Mesenchymal stem cell (in vitro differentiated cells and primary cell): Measurements from ENCODE around the gene TRAF3IP1.

Experiments used
- DNase-seq: peaks from one replicate; pipeline ENCODE4 v3.0.0-alpha.2; 2013
- H2AFZ ChIP-seq: one replicate; pipeline ENCODE4 v1.6.1; 2013; ENCODE audit warnings: low read depth, mild to moderate bottlenecking, control low read depth, inconsistent platforms, low read length, moderate library complexity
- H2AK5ac ChIP-seq: 2 replicates; pipeline ENCODE4 v1.6.1; 2013; ENCODE audit warnings: low read length, moderate library complexity, mild to moderate bottlenecking, inconsistent platforms; ENCODE audit not compliant: severe bottlenecking
- H2BK120ac ChIP-seq: one replicate; pipeline ENCODE4 v1.6.1; 2013; ENCODE audit warnings: low read depth, mild to moderate bottlenecking, inconsistent platforms, low read length, moderate library complexity
- H2BK12ac ChIP-seq, 2 experiments: one replicate each; pipeline ENCODE4 v1.6.1; 2013; ENCODE audit warnings: inconsistent platforms in 2 of 2, low read length in 2 of 2, mild to moderate bottlenecking in 2 of 2, moderate library complexity in 2 of 2, control low read depth in 1 of 2
- H2BK15ac ChIP-seq: one replicate; pipeline ENCODE4 v1.6.1; 2013; ENCODE audit warnings: mild to moderate bottlenecking, low read depth, inconsistent platforms; ENCODE audit not compliant: poor library complexity, severe bottlenecking
- H2BK5ac ChIP-seq: 2 replicates; pipeline ENCODE4 v1.6.1; 2013; ENCODE audit warnings: low read depth, mild to moderate bottlenecking, low read length, control low read depth, inconsistent platforms; ENCODE audit not compliant: poor library complexity, severe bottlenecking
- H3K14ac ChIP-seq, 2 experiments: one replicate each; pipeline ENCODE4 v1.6.1; 2013; ENCODE audit warnings: inconsistent platforms in 2 of 2, low read length in 2 of 2, control low read depth in 1 of 2, mild to moderate bottlenecking in 1 of 2, moderate library complexity in 1 of 2
- H3K18ac ChIP-seq, 2 experiments: one replicate each; pipeline ENCODE4 v1.6.1; 2013; ENCODE audit warnings: inconsistent platforms in 2 of 2, low read length in 2 of 2, control low read depth in 1 of 2, low read depth in 1 of 2, mild to moderate bottlenecking in 1 of 2
- H3K23ac ChIP-seq, 2 experiments: one replicate each; pipeline ENCODE4 v1.6.1; 2013; ENCODE audit warnings: inconsistent platforms in 2 of 2, low read length in 2 of 2, mild to moderate bottlenecking in 2 of 2, moderate library complexity in 2 of 2, control low read depth in 1 of 2
- H3K27ac ChIP-seq: 2 replicates; pipeline ENCODE4 v1.5.1; 2013; ENCODE audit warnings: mild to moderate bottlenecking, moderate library complexity, low read length, control low read depth, inconsistent platforms; ENCODE audit not compliant: poor library complexity, severe bottlenecking
- H3K27me3 ChIP-seq, 2 experiments: 2 replicates each; pipeline versions ENCODE4 v1.6.1 to v1.7.0; 2013; ENCODE audit warnings: low read length in 2 of 2, mild to moderate bottlenecking in 2 of 2, moderate library complexity in 2 of 2, control low read depth in 1 of 2, inconsistent platforms in 1 of 2; ENCODE audit not compliant: control insufficient read depth in 1 of 2, insufficient read depth in 1 of 2
- H3K36me3 ChIP-seq, 2 experiments: 2 replicates each; pipeline versions ENCODE4 v1.6.1 to v1.7.0; 2013; ENCODE audit warnings: low read length in 2 of 2, control low read depth in 1 of 2, inconsistent platforms in 1 of 2, low read depth in 1 of 2, mild to moderate bottlenecking in 1 of 2; ENCODE audit not compliant: insufficient read depth in 2 of 2, control insufficient read depth in 1 of 2
- H3K4ac ChIP-seq, 2 experiments: one replicate each; pipeline ENCODE4 v1.6.1; 2013; ENCODE audit warnings: inconsistent platforms in 2 of 2, low read length in 2 of 2, mild to moderate bottlenecking in 2 of 2, moderate library complexity in 2 of 2, control low read depth in 1 of 2, low read depth in 1 of 2
- H3K4me1 ChIP-seq: 2 replicates; pipeline ENCODE4 v1.6.1; 2013; ENCODE audit warnings: low read depth, low read length, control low read depth; ENCODE audit not compliant: control insufficient read depth, insufficient read depth
- H3K4me2 ChIP-seq: 2 replicates; pipeline ENCODE4 v1.6.1; 2013; ENCODE audit warnings: low read length, mild to moderate bottlenecking, inconsistent platforms; ENCODE audit not compliant: poor library complexity, severe bottlenecking
- H3K4me3 ChIP-seq, 2 experiments: 2 replicates each; pipeline versions ENCODE4 v1.5.1 to v1.7.0; 2013; ENCODE audit warnings: low read length in 2 of 2, mild to moderate bottlenecking in 2 of 2, control low read depth in 1 of 2, low read depth in 1 of 2; ENCODE audit not compliant: insufficient read depth in 1 of 2
- H3K79me1 ChIP-seq: replicated peaks from 2 replicates; pipeline ENCODE4 v1.6.1; 2013; ENCODE audit warnings: mild to moderate bottlenecking, control low read depth, low read length, inconsistent platforms; ENCODE audit not compliant: poor library complexity, severe bottlenecking
- H3K9ac ChIP-seq: 2 replicates; pipeline ENCODE4 v1.7.0; 2013; ENCODE audit warnings: mild to moderate bottlenecking, low read length, moderate library complexity
- H3K9me3 ChIP-seq: 2 replicates; pipeline ENCODE4 v1.7.0; 2013; ENCODE audit warnings: mild to moderate bottlenecking, low read length; ENCODE audit not compliant: control insufficient read depth
- H4K8ac ChIP-seq: one replicate; pipeline ENCODE4 v1.6.1; 2013; ENCODE audit warnings: inconsistent platforms, mild to moderate bottlenecking, low read length, moderate library complexity
- H4K91ac ChIP-seq: one replicate; pipeline ENCODE4 v1.6.1; 2013; ENCODE audit warnings: mild to moderate bottlenecking, low read length, inconsistent platforms
- WGBS: methylation state at CpG from one replicate; pipeline ENCODE4 v1.1.7; 2013; ENCODE audit warnings: mixed read lengths; 5-methylcytosine and 5-hydroxymethylcytosine counted together

The TRAF3IP1 gene

GRCh38 chr2:238302751-238303150 lies 17.6 kb upstream of the TRAF3IP1 start:
- Histone ChIP-seq H2BK15ac (no peak overlapping the region), H2AK5ac (no peak overlapping the region), H3K4me2 (no peak overlapping the region), H3K14ac (no peak overlapping the region), H3K27me3 (peaks cover under 1 to 19% of the 10 kb centered on the region in 2 experiments), H2BK5ac (no peak overlapping the region), H3K27ac (no peak overlapping the region), H4K91ac (no peak overlapping the region), H3K18ac (no peak overlapping the region), H2BK12ac (no peak overlapping the region), H3K79me1 (no peaks in the 10 kb centered on the region), H3K9me3 (no peaks in the 10 kb centered on the region), H3K4me1 (peaks cover 7% of the 10 kb centered on the region), H3K36me3 (no peaks in the 10 kb centered on the region), H3K23ac (no peak overlapping the region), H3K4me3 (no peak overlapping the region), H2BK120ac (no peak overlapping the region), H4K8ac (no peak overlapping the region), H2AFZ (no peak overlapping the region), H3K9ac (no peak overlapping the region), H3K4ac (no peak overlapping the region)
- DNase-seq: no peak
- 84% methylated on average over 9 of the region's 9 CpGs for WGBS

GRCh38 chr2:238304116-238304515 lies 16.2 kb upstream of the TRAF3IP1 start:
- no peak overlapping the region for H2AK5ac ChIP-seq
- H4K8ac ChIP-seq: no peak overlapping the region
- H2BK15ac ChIP-seq: no peak overlapping the region
- H3K4me2 ChIP-seq: no peak overlapping the region
- no peak overlapping the region for H3K4ac ChIP-seq
- no peaks in the 10 kb centered on the region for H3K79me1 ChIP-seq
- H3K18ac ChIP-seq: no peak overlapping the region
- H3K36me3 ChIP-seq: no peaks in the 10 kb centered on the region
- H2BK120ac ChIP-seq: no peak overlapping the region
- H3K9ac ChIP-seq: no peak overlapping the region
- peaks cover 9 to 29% of the 10 kb centered on the region in 2 experiments for H3K27me3 ChIP-seq
- no peak overlapping the region for H4K91ac ChIP-seq
- no peak overlapping the region for H2AFZ ChIP-seq
- 87% methylated on average over 6 of the region's 6 CpGs for WGBS
- no peak for DNase-seq
- H3K4me3 ChIP-seq: no peak overlapping the region
- peaks cover 7% of the 10 kb centered on the region for H3K4me1 ChIP-seq
- no peak overlapping the region for H3K14ac ChIP-seq
- H2BK12ac ChIP-seq: no peak overlapping the region
- H2BK5ac ChIP-seq: no peak overlapping the region
- H3K9me3 ChIP-seq: no peaks in the 10 kb centered on the region
- no peak overlapping the region for H3K27ac ChIP-seq
- H3K23ac ChIP-seq: peak overlapping the region in 1 of 2 experiments; percentile 49

- Histone ChIP-seq H2BK12ac (no peak overlapping the region), H3K27ac (no peak overlapping the region), H2AK5ac (no peak overlapping the region), H3K18ac (no peak overlapping the region), H2BK15ac (no peak overlapping the region), H2BK5ac (no peak overlapping the region), H3K4me3 (no peak overlapping the region), H4K91ac (no peak overlapping the region), H3K36me3 (no peaks in the 10 kb centered on the region), H3K4me1 (no peaks in the 10 kb centered on the region), H3K14ac (no peak overlapping the region), H4K8ac (no peak overlapping the region), H3K23ac (no peak overlapping the region), H3K27me3 (peaks cover 10 to 31% of the 10 kb centered on the region in 2 experiments), H2AFZ (no peak overlapping the region), H3K4ac (no peak overlapping the region), H3K9ac (no peak overlapping the region), H3K4me2 (no peak overlapping the region), H2BK120ac (no peak overlapping the region), H3K9me3 (no peaks in the 10 kb centered on the region), H3K79me1 (no peaks in the 10 kb centered on the region)
- DNase-seq: no peak
- WGBS: 88% methylated on average over 12 of the region's 12 CpGs
Observed at GRCh38 chr2:238305092-238305862, 15.0 kb upstream of the TRAF3IP1 start.

GRCh38 chr2:238305965-238306671 lies 14.2 kb upstream of the TRAF3IP1 start:
- H3K79me1 ChIP-seq: no peaks in the 10 kb centered on the region
- WGBS: 96% methylated on average over 7 of the region's 11 CpGs
- no peak overlapping the region for H3K4me2 ChIP-seq

More at GRCh38 chr2:238305965-238306671, 14.2 kb upstream of the TRAF3IP1 start:
- Histone ChIP-seq H3K14ac (no peak overlapping the region), H4K8ac (no peak overlapping the region), H4K91ac (no peak overlapping the region), H2BK120ac (no peak overlapping the region), H3K4me3 (no peak overlapping the region), H3K27ac (no peak overlapping the region), H3K4me1 (no peaks in the 10 kb centered on the region), H2AFZ (no peak overlapping the region), H2AK5ac (no peak overlapping the region), H3K9me3 (no peaks in the 10 kb centered on the region), H3K9ac (no peak overlapping the region), H2BK12ac (no peak overlapping the region), H3K4ac (no peak overlapping the region), H2BK5ac (no peak overlapping the region), H2BK15ac (no peak overlapping the region), H3K36me3 (no peaks in the 10 kb centered on the region), H3K23ac (no peak overlapping the region), H3K27me3 (peaks cover 10 to 31% of the 10 kb centered on the region in 2 experiments), H3K18ac (no peak overlapping the region)
- DNase-seq: no peak
